ENCODE measurements around the gene MSH6.

MSH6 gene

GRCh38 chr2:47784352-47784851 lies 1.5 kb downstream of the MSH6 start:
- Histone ChIP-seq H3K9me3 (ENCODE audit: insufficient read depth, low read depth, low read length) (no peaks in the 10 kb centered on the region), H3K4me1 (ENCODE audit: insufficient read depth, low read length) (peaks cover 6% of the 10 kb centered on the region), H3K27ac (ENCODE audit: low read depth, low read length) (no peak overlapping the region; the same call in 1 of the 2 replicates), H3K4me3 (ENCODE audit: low read length) (peak overlapping the region; percentile 100), H3K36me3 (ENCODE audit: insufficient read depth, low read length) (peaks cover 20% of the 10 kb centered on the region), H3K27me3 (ENCODE audit: insufficient read depth, low read length) (no peaks in the 10 kb centered on the region), H3K9ac (ENCODE audit: low read depth, low read length) (peak overlapping the region; percentile 63)
- WGBS = 21% methylated on average over 28 of the region's 28 CpGs

GRCh38 chr2:47785986-47786385 lies 3.0 kb downstream of the MSH6 start:
- no peak overlapping the region for H3K27ac ChIP-seq (ENCODE audit: low read depth, low read length)
- no peaks in the 10 kb centered on the region for H3K27me3 ChIP-seq (ENCODE audit: insufficient read depth, low read length)
- H3K4me3 ChIP-seq (ENCODE audit: low read length) = peak overlapping the region; percentile 34
- H3K9me3 ChIP-seq (ENCODE audit: insufficient read depth, low read depth, low read length) = no peaks in the 10 kb centered on the region
- peaks cover 6% of the 10 kb centered on the region for H3K4me1 ChIP-seq (ENCODE audit: insufficient read depth, low read length)
- H3K9ac ChIP-seq (ENCODE audit: low read depth, low read length) = no peak overlapping the region
- WGBS = 93% methylated on average over 7 of the region's 7 CpGs
- peaks cover 36% of the 10 kb centered on the region for H3K36me3 ChIP-seq (ENCODE audit: insufficient read depth, low read length)

- Histone ChIP-seq H3K27ac (ENCODE audit: low read depth, low read length) (no peak overlapping the region), H3K9me3 (ENCODE audit: insufficient read depth, low read depth, low read length) (no peaks in the 10 kb centered on the region), H3K9ac (ENCODE audit: low read depth, low read length) (no peak overlapping the region), H3K4me3 (ENCODE audit: low read length) (no peak overlapping the region), H3K36me3 (ENCODE audit: insufficient read depth, low read length) (peaks cover 87% of the 10 kb centered on the region), H3K4me1 (ENCODE audit: insufficient read depth, low read length) (no peaks in the 10 kb centered on the region), H3K27me3 (ENCODE audit: insufficient read depth, low read length) (no peaks in the 10 kb centered on the region)
- WGBS = 93% methylated on average over 2 of the region's 2 CpGs
These were observed 13.2 kb downstream of the MSH6 start for GRCh38 chr2:47796090-47796697.

GRCh38 chr2:47798631-47799030 lies 15.7 kb downstream of the MSH6 start:
- peaks cover 97% of the 10 kb centered on the region for H3K36me3 ChIP-seq (ENCODE audit: insufficient read depth, low read length)

GRCh38 chr2:47799031-47799609 lies 16.2 kb downstream of the MSH6 start:
- Histone ChIP-seq H3K4me1 (ENCODE audit: insufficient read depth, low read length) (no peaks in the 10 kb centered on the region), H3K9ac (ENCODE audit: low read depth, low read length) (no peak overlapping the region), H3K36me3 (ENCODE audit: insufficient read depth, low read length) (peaks cover 99% of the 10 kb centered on the region), H3K27ac (ENCODE audit: low read depth, low read length) (no peak overlapping the region), H3K27me3 (ENCODE audit: insufficient read depth, low read length) (no peaks in the 10 kb centered on the region), H3K4me3 (ENCODE audit: low read length) (no peak overlapping the region), H3K9me3 (ENCODE audit: insufficient read depth, low read depth, low read length) (no peaks in the 10 kb centered on the region)
- 93% methylated on average over 6 of the region's 6 CpGs for WGBS

More at GRCh38 chr2:47798631-47799030, 15.7 kb downstream of the MSH6 start:
- Histone ChIP-seq H3K9me3 (ENCODE audit: insufficient read depth, low read depth, low read length) (no peaks in the 10 kb centered on the region), H3K27me3 (ENCODE audit: insufficient read depth, low read length) (no peaks in the 10 kb centered on the region), H3K4me1 (ENCODE audit: insufficient read depth, low read length) (no peaks in the 10 kb centered on the region), H3K9ac (ENCODE audit: low read depth, low read length) (no peak overlapping the region), H3K4me3 (ENCODE audit: low read length) (no peak overlapping the region), H3K27ac (ENCODE audit: low read depth, low read length) (no peak overlapping the region)
- WGBS = 96% methylated on average over 6 of the region's 6 CpGs

- no peaks in the 10 kb centered on the region for H3K4me1 ChIP-seq (ENCODE audit: insufficient read depth, low read length)
These were observed 18.2 kb downstream of the MSH6 start for GRCh38 chr2:47801118-47801517.

GRCh38 chr2:47803363-47803762 lies 20.4 kb downstream of the MSH6 start:
- WGBS = 96% methylated on average over 7 of the region's 7 CpGs

More at GRCh38 chr2:47801118-47801517, 18.2 kb downstream of the MSH6 start:
- Histone ChIP-seq H3K4me3 (ENCODE audit: low read length) (no peak overlapping the region), H3K27me3 (ENCODE audit: insufficient read depth, low read length) (no peaks in the 10 kb centered on the region), H3K27ac (ENCODE audit: low read depth, low read length) (no peak overlapping the region), H3K36me3 (ENCODE audit: insufficient read depth, low read length) (peaks cover 100% of the 10 kb centered on the region), H3K9me3 (ENCODE audit: insufficient read depth, low read depth, low read length) (no peaks in the 10 kb centered on the region), H3K9ac (ENCODE audit: low read depth, low read length) (no peak overlapping the region)
- WGBS = 94% methylated on average over 3 of the region's 3 CpGs

GRCh38 chr2:47803770-47804169 lies 20.8 kb downstream of the MSH6 start:
- Histone ChIP-seq H3K36me3 (ENCODE audit: insufficient read depth, low read length) (peaks cover 100% of the 10 kb centered on the region), H3K4me3 (ENCODE audit: low read length) (no peak overlapping the region), H3K27me3 (ENCODE audit: insufficient read depth, low read length) (no peaks in the 10 kb centered on the region), H3K4me1 (ENCODE audit: insufficient read depth, low read length) (no peaks in the 10 kb centered on the region), H3K9ac (ENCODE audit: low read depth, low read length) (no peak overlapping the region), H3K27ac (ENCODE audit: low read depth, low read length) (no peak overlapping the region), H3K9me3 (ENCODE audit: insufficient read depth, low read depth, low read length) (no peaks in the 10 kb centered on the region)
- WGBS = 93% methylated on average over 1 of the region's 1 CpG

More at GRCh38 chr2:47803363-47803762, 20.4 kb downstream of the MSH6 start:
- Histone ChIP-seq H3K9ac (ENCODE audit: low read depth, low read length) (no peak overlapping the region), H3K9me3 (ENCODE audit: insufficient read depth, low read depth, low read length) (no peaks in the 10 kb centered on the region), H3K27me3 (ENCODE audit: insufficient read depth, low read length) (no peaks in the 10 kb centered on the region), H3K27ac (ENCODE audit: low read depth, low read length) (no peak overlapping the region), H3K4me1 (ENCODE audit: insufficient read depth, low read length) (no peaks in the 10 kb centered on the region), H3K36me3 (ENCODE audit: insufficient read depth, low read length) (peaks cover 100% of the 10 kb centered on the region), H3K4me3 (ENCODE audit: low read length) (no peak overlapping the region)

GRCh38 chr2:47805850-47806249 lies 22.9 kb downstream of the MSH6 start:
- H3K4me3 ChIP-seq (ENCODE audit: low read length) = no peak overlapping the region
- no peak overlapping the region for H3K9ac ChIP-seq (ENCODE audit: low read depth, low read length)
- no peaks in the 10 kb centered on the region for H3K4me1 ChIP-seq (ENCODE audit: insufficient read depth, low read length)
- H3K9me3 ChIP-seq (ENCODE audit: insufficient read depth, low read depth, low read length) = no peaks in the 10 kb centered on the region
- H3K27ac ChIP-seq (ENCODE audit: low read depth, low read length) = no peak overlapping the region
- peaks cover 100% of the 10 kb centered on the region for H3K36me3 ChIP-seq (ENCODE audit: insufficient read depth, low read length)
- 97% methylated on average over 5 of the region's 6 CpGs for WGBS
- no peaks in the 10 kb centered on the region for H3K27me3 ChIP-seq (ENCODE audit: insufficient read depth, low read length)

GRCh38 chr2:47808614-47809013 lies 25.7 kb downstream of the MSH6 start:
- Histone ChIP-seq H3K4me1 (ENCODE audit: insufficient read depth, low read length) (no peaks in the 10 kb centered on the region), H3K27me3 (ENCODE audit: insufficient read depth, low read length) (no peaks in the 10 kb centered on the region), H3K27ac (ENCODE audit: low read depth, low read length) (no peak overlapping the region), H3K9ac (ENCODE audit: low read depth, low read length) (no peak overlapping the region), H3K36me3 (ENCODE audit: insufficient read depth, low read length) (peaks cover 94% of the 10 kb centered on the region), H3K4me3 (ENCODE audit: low read length) (no peak overlapping the region), H3K9me3 (ENCODE audit: insufficient read depth, low read depth, low read length) (no peaks in the 10 kb centered on the region)
- WGBS = 94% methylated on average over 4 of the region's 4 CpGs

- Histone ChIP-seq H3K27me3 (ENCODE audit: insufficient read depth, low read length) (no peaks in the 10 kb centered on the region), H3K9ac (ENCODE audit: low read depth, low read length) (no peak overlapping the region), H3K9me3 (ENCODE audit: insufficient read depth, low read depth, low read length) (no peaks in the 10 kb centered on the region), H3K4me3 (ENCODE audit: low read length) (no peak overlapping the region), H3K36me3 (ENCODE audit: insufficient read depth, low read length) (peaks cover 92% of the 10 kb centered on the region), H3K27ac (ENCODE audit: low read depth, low read length) (no peak overlapping the region), H3K4me1 (ENCODE audit: insufficient read depth, low read length) (no peaks in the 10 kb centered on the region)
- WGBS = 100% methylated on average over 1 of the region's 2 CpGs
These were observed 27.0 kb downstream of the MSH6 start for GRCh38 chr2:47809903-47810302.

Data from HUES64 (cell line).